CD4-positive, alpha-beta T cell treated with Interleukin-4 for 1 hour (primary cell): ENCODE measurements around the gene APOBEC3G.
"Not testable (repeated sequence)": the region's sequence is repeated elsewhere in the genome, so short reads cannot be mapped to it uniquely, and the experiment has no call there.

ENCODE experiments used
- DNase-seq, 2 donors: peaks; one replicate each; pipeline ENCODE4 v3.0.0-alpha.2; 2020 to 2022

Gene APOBEC3G

DNA sequence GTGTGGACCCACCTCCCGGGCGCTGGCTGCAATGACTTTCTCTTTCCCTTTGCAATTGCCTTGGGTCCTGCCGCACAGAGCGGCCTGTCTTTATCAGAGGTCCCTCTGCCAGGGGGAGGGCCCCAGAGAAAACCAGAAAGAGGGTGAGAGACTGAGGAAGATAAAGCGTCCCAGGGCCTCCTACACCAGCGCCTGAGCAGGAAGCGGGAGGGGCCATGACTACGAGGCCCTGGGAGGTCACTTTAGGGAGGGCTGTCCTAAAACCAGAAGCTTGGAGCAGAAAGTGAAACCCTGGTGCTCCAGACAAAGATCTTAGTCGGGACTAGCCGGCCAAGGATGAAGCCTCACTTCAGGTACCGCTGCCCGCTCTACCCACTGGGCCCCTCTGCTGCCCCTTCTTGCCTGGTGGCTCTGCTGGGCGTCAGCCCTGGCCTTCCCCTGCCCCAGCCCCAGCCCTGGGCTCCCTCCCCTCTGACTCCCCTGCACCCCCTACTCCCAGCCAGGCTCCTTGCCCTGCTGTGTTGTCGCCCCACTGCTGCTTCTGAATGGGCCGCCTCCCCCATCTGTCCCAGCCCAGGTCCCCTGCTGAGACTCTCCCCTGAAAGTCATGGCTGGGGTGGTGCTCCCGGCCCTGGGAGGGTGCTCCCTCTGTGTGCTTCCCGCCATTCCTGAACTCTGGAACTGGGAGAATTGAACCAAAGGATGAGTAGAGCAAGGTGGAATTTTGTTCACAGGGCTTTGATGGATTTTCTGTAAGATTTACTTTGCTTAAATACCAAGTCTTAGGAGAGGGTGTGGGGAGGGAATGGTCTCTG lies at the start of gene APOBEC3G:
Gene APOBEC3G, plus strand, starts transcription at position 250 of the 815 bp plus-strand sequence. Its CDS starts 87 bp downstream, at position 337.
- DNase-seq, result peak; percentile 72 to 79

DNA sequence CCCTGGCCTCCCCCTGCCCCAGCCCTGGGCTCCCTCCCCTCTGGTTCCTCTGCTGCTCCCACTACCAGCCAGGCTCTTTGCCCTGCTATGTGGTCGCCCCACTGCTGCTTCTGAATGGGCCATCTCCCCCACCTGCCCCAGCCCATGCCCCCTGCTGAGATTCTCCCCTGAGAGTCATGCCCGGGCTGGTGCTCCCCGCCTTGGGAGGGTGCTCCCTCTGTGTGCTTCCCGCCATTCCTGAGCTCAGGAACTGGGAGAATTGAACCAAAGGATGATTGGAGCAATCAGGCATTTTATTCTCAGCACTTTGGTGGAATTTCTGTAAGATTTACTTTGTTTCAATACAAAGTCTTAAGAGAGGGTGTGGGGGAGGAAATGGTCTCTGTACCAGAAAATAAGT lies 49.4 kb upstream of the APOBEC3G start:
- DNase-seq, result no peak

GRCh38 chr22:39028281-39028680 lies 48.8 kb upstream of the APOBEC3G start:
- DNase-seq, result no peak

DNA sequence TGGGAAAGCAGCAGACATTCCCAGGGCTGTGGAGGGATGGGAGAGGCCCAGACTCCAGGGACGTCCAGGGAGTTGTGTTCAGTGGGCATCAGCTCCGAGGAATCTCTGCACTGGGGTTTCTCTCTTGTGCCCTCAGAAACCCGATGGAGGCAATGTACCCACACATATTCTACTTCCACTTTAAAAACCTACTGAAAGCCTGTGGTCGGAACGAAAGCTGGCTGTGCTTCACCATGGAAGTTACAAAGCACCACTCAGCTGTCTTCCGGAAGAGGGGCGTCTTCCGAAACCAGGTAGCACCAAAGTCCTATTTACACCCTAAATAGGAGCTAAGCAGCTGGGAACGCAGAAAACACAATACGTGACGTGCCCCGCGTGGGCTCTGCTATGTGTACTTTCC lies 47.8 kb upstream of the APOBEC3G start:
- DNase-seq, result no peak

DNA sequence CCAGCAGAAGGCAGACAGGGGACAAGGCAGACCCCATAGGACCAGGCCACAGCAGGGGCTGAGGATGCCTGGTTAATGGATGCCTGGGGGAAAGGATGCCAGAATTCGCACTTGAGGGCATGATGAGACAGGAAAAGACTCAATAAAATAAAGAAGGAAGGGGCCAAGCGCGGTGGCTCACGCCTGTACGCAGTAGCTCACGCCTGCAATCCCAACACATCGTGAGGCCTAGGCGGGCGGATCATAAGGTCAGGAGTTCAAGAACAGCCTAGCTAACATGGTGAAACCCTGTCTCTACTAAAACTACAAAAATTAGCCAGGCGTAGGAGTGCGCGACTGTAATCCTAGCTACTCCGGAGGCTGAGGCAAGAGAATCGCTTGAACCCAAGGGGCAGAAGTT lies 46.4 kb upstream of the APOBEC3G start:
- no peak for DNase-seq

- not testable (repeated sequence) for DNase-seq
These were observed 45.4 kb upstream of the APOBEC3G start for GRCh38 chr22:39031434-39032295.

DNA sequence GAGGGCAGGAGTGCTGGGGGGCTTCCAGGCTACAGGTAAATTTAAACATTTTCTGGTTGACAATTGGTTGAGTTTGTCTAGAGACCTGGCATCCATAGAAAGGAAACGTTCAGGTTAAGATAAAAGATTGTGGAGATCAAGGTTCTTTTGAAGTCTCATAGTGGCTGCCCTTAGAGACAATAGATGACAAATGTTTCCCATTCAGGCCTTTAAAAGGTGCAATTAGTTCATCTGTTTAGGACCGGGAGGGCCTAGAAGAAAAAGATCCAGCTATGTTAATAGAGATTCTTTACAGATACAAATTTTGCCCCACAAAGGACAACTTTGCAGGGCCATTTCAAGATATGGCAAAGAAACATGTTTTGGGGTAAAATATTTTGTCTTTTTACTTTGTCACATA lies 40.0 kb upstream of the APOBEC3G start:
- not testable (repeated sequence) for DNase-seq

DNA sequence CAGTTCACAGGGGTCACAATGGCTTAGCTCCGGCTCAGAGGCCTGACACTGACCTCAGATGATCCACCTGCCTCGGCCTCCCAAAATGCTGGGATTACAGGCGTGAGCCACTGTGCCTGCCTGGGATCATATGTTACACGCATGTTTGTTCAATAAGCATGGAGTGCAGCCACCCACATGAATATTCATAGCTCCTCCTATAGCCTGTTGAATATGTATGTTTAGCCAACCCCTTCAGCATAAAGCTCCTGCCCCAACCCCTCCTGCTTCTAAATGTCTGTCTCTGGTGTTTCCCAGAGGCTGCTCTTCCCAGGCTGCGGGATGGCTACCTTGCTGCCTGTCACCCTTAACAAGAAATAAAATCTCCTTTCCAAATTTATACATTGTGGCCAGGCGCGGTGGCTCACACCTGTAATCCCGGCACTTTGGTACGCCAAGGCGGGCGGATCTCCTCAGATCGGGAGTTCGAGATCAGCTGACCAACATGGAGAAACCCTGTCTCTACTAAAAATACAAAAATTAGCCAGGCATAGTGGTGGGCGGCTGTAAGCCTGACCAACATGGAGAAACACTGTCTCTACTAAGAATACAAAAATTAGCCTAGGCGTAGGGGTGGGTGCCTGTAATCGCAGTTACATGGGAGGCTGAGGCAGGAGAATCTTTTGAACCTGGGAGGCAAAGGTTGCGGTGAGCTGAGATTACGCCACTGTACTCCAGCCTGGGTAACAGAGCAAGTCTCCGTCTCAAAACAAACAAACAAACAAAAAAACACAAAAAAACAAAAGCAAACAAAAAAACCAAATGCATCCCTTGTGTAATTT lies 37.6 kb upstream of the APOBEC3G start:
- DNase-seq, result no peak

- DNase-seq, result not testable (repeated sequence)
These were observed 36.9 kb upstream of the APOBEC3G start for GRCh38 chr22:39040155-39040537.

DNA sequence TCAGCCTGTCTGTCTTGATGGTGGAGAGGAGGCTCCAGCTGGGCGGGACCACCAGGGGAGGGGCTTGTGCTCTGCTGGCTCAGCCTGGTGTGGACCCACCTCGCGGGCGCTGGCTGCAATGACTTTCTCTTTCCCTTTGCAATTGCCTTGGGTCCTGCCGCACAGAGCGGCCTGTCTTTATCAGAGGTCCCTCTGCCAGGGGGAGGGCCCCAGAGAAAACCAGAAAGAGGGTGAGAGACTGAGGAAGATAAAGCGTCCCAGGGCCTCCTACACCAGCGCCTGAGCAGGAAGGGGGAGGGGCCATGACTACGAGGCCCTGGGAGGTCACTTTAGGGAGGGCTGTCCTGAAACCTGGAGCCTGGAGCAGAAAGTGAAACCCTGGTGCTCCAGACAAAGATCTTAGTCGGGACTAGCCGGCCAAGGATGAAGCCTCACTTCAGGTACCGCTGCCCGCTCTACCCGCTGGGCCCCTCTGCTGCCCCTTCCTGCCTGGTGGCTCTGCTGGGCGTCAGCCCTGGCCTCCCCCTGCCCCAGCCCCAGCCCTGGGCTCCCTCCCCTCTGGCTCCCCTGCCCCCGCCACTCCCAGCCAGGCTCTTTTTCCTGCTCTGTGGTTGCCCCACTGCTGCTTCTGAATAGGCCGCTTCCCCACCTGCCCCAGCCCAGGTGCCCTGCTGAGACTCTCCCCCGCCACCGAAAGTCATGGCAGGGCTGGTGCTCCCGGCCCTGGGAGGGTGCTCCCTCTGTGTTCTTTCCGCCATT lies 36.4 kb upstream of the APOBEC3G start, which contains the start of gene APOBEC3F:
Gene APOBEC3F, plus strand, starts transcription at position 327 of the 759 bp plus-strand sequence. Its CDS starts 97 bp downstream, at position 424.
- peak; percentile 82 to 88 for DNase-seq

GRCh38 chr22:39041908-39042307 lies 35.2 kb upstream of the APOBEC3G start:
- no peak for DNase-seq

DNA sequence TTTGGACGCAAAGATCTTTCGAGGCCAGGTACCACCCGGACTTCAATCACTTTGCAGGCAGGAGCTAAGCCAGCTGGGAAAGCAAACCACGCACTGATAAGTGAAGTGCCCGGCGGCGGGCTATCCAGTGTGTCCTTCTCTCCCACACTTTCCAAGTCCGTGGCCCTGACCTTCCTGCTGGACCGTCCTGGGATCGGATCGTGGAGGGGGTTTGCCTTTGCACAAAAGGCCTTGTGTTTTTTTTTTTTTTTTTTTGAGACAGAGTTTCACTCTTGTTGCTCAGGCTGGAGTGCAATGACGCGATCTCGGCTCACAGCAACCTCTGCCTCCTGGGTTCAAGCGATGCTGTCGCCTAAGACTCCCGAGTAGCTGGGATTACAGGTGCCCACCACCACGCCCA lies 34.0 kb upstream of the APOBEC3G start:
- DNase-seq, result not testable (repeated sequence)

GRCh38 chr22:39045136-39045535 lies 31.9 kb upstream of the APOBEC3G start:
- DNase-seq, result not testable (repeated sequence)

DNA sequence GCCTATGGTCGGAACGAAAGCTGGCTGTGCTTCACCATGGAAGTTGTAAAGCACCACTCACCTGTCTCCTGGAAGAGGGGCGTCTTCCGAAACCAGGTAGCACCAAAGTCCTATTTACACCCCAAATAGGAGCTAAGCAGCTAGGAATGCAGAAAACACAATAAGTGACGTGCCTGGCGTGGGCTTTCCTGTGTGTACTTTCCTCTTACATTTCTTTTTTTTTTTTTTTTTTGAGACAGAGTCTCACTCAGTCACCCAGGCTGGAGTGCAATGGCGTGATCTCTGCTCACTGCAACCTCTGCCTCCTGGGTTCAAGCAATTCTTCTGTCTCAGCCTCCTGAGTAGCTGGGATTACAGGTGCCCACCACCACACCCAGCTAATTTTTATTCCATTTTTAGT lies 27.6 kb upstream of the APOBEC3G start:
- not testable (repeated sequence) for DNase-seq

DNA sequence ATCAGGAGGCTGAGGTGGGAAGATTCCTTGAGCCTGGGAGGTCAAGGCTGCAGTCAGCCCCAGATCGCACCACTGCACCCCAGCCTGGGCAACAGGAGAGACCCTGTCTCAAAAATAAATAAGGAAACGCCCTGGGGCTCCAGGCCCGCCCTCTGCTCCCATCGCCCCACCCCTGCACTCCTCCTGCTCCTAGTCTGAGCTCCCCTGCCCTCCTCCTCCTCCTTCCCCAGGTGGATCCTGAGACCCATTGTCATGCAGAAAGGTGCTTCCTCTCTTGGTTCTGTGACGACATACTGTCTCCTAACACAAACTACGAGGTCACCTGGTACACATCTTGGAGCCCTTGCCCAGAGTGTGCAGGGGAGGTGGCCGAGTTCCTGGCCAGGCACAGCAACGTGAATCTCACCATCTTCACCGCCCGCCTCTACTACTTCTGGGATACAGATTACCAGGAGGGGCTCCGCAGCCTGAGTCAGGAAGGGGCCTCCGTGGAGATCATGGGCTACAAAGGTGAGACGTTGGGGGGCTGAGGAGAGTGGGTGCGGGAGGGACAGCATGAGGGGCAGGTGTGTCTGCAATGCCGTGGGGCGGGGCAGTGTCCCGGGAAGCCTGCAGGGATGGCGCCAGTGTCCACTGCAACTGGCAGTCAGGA lies 25.1 kb upstream of the APOBEC3G start:
- DNase-seq, result not testable (repeated sequence)

- no peak for DNase-seq
These were observed 21.4 kb upstream of the APOBEC3G start for GRCh38 chr22:39055658-39056057.

DNA sequence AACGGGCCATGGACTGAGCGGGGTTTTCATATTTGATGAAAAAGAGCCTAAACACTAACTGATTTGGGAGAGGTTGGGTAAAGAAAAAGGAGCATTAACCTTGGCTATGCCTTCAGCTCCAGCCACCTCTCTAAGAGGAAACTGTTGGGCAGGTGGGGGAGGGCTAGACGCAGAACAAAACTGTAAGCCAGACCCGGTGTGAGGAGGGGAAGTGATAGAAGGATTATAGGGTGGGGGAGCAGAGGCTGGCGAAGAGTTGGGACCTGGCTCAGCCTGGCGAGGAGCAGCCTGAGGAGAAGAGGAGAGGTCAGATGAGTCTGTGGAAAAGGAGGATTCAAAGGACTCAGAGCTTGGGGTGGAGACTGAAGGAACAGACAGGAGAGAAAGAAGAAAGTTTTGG lies 15.8 kb upstream of the APOBEC3G start:
- not testable (repeated sequence) for DNase-seq

GRCh38 chr22:39061951-39062350 lies 15.1 kb upstream of the APOBEC3G start:
- DNase-seq, result not testable (repeated sequence)

DNA sequence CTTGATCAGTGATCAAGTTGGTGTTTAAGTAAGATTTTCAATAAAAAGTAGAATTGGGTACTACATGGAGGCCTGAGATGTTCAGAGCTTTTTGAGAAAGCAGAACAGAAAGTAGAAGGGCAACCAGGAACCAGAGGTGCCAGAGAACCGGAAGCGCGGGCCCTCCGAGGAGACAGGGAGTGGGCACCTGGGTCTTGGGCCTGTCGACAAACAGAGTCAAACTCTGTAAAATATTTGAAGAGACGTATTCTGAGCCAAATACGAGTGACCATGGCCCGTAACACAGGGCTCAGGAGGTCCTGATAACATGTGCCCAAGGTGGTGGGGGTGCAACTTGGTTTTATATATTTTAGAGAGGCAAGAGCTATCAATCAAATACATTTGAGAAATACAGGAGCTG lies 13.2 kb upstream of the APOBEC3G start:
- DNase-seq, result peak in 1 of 2 donors; percentile 51

- not testable (repeated sequence) for DNase-seq
These were observed 10.4 kb upstream of the APOBEC3G start for GRCh38 chr22:39066442-39067276.
